ENCODE data around the gene LRRN2. TPM values are rescaled to one million over a fixed set of nuclear protein-coding genes. Genes with fewer than 3 reads are reported as not detected.
A peak's percentile ranks its signal among the peaks of the same experiment; 100 is the strongest.

Gene LRRN2
- total RNA-seq, result under 1 TPM in 2 of 4 donors, not detected in 2; 0.10 to 0.32 TPM

DNA sequence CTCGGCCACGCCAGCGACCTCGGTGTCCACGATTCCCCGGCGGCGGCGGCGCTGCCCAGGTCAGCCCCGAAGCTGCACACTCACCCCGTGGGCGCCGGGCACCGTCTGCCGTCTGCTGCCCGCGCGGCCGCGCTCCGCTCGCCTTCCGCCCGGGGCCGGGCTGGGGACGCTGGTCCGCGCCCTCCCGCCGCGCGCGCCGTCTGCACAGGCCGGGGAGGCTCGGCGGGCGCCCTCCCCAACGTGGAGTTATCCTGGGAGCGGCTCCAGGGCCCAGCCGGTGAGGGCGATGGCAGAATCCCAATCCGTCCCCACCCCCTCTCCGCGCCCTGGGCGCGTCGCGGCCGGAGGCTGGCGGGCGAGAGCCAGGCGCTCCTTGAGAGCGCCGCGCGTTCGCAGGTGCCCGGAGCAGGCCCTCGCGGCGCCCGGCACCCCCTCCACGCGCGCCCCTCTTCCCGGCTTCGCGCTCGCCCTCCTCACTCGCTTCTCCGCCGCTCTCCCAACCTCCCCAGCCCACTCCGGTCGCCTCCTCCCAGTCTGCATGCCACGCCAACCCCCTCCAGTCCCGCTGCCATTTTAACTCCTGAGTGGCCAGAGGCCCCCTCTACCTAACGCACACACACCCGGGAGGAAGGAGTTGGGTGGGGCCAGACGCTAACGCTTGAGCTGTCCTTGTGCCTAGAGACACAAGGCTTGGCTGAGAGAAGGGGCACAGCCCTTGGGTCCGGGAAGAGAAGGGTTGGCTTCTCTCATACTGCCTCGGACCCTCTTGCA lies at the start of gene LRRN2:
Gene LRRN2 (minus strand): TSS at position 503 of the 771 bp plus-strand sequence. CDS start 65,746 bp downstream, outside the sequence.
- intact Hi-C loops (cut with DNase I; ENCODE audit: low total_unique reads), result no loop called here
- 2 to 4% methylated on average over 27 to 40 of the region's 84 CpGs for WGBS, 2 donors
- TF ChIP-seq, protein P1, sequence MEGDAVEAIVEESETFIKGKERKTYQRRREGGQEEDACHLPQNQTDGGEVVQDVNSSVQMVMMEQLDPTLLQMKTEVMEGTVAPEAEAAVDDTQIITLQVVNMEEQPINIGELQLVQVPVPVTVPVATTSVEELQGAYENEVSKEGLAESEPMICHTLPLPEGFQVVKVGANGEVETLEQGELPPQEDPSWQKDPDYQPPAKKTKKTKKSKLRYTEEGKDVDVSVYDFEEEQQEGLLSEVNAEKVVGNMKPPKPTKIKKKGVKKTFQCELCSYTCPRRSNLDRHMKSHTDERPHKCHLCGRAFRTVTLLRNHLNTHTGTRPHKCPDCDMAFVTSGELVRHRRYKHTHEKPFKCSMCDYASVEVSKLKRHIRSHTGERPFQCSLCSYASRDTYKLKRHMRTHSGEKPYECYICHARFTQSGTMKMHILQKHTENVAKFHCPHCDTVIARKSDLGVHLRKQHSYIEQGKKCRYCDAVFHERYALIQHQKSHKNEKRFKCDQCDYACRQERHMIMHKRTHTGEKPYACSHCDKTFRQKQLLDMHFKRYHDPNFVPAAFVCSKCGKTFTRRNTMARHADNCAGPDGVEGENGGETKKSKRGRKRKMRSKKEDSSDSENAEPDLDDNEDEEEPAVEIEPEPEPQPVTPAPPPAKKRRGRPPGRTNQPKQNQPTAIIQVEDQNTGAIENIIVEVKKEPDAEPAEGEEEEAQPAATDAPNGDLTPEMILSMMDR (IDR thresholded peaks at IDR 0.05), result no peak
- no peak for TF ChIP-seq POLR2A (IDR thresholded peaks at IDR 0.05)
- no peak for DNase-seq (ENCODE audit: low spot score in 2 of 2)
- H3K4me3 ChIP-seq (ENCODE audit: low read depth, poor library complexity, severe bottlenecking), result no peak within 1 kb of the TSS

- peak in 1 of 2 donors; percentile 32 for DNase-seq (ENCODE audit: low spot score in 2 of 2)
- H3K4me3 ChIP-seq (ENCODE audit: low read depth, poor library complexity, severe bottlenecking), result no peak overlapping the region
- intact Hi-C loops (cut with DNase I; ENCODE audit: low total_unique reads), result no loop called here
- TF ChIP-seq POLR2A (IDR thresholded peaks at IDR 0.05), result no peak
- TF ChIP-seq, protein P1 (IDR thresholded peaks at IDR 0.05), result no peak
Measured at GRCh38 chr1:204735042-204735441, 49.5 kb upstream of the LRRN2 start.

DNA sequence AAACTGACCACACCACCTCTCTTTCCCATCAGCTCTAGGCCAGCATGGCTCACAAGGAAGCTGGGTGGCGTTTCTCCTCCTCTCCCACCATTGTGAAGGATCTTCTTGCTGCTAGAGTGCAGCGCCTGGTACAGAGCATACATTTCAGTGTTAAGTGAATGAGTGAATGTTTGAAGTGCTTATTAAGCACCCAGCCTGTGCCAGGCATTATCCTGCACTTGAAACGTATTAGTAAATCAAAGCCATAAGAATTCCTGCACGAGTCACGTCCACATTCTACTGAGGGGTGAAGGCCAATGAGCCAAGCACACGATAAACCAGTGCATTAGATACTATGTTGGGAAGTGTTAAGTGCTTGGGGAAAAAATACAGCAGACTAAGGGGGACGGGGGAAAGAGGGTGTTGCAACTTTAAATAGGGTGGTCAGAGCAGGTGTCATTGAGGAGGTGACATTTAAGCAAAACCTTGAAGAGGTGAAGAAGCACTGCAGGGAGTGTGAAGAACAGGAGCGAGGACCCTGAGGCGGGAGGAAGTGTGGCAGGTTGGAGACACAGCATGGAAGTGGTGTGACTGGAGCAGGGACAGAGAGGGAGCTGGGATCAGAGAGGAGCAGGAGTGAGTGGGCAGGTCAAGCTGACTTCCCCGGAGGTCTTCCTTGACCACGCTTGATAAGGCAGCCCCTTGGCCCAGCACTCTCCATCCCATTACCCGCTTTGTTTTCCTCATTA lies 48.5 kb upstream of the LRRN2 start:
- intact Hi-C loops (cut with DNase I; ENCODE audit: low total_unique reads), result no loop called here
- no peak overlapping the region for H3K4me3 ChIP-seq (ENCODE audit: low read depth, poor library complexity, severe bottlenecking)
- TF ChIP-seq POLR2A (IDR thresholded peaks at IDR 0.05), result no peak
- TF ChIP-seq, protein P1 (IDR thresholded peaks at IDR 0.05), result no peak
- DNase-seq (ENCODE audit: low spot score in 2 of 2), result peak in 1 of 2 donors; percentile 50
- 74 to 81% methylated on average over 12 of the region's 12 CpGs for WGBS, 2 donors

GRCh38 chr1:204733289-204733688 lies 47.8 kb upstream of the LRRN2 start:
- no peak overlapping the region for H3K4me3 ChIP-seq (ENCODE audit: low read depth, poor library complexity, severe bottlenecking)
- 60 to 63% methylated on average over 4 of the region's 4 CpGs for WGBS, 2 donors
- intact Hi-C loops (cut with DNase I; ENCODE audit: low total_unique reads), result no loop called here
- DNase-seq (ENCODE audit: low spot score in 2 of 2), result no peak
- TF ChIP-seq, protein P1 (IDR thresholded peaks at IDR 0.05), result no peak
- no peak for TF ChIP-seq POLR2A (IDR thresholded peaks at IDR 0.05)

GRCh38 chr1:204731985-204732575 lies 46.5 kb upstream of the LRRN2 start:
- intact Hi-C loops (cut with DNase I; ENCODE audit: low total_unique reads), result no loop called here
- no peak for TF ChIP-seq POLR2A (IDR thresholded peaks at IDR 0.05)
- TF ChIP-seq, protein P1 (IDR thresholded peaks at IDR 0.05), result no peak
- DNase-seq (ENCODE audit: low spot score in 2 of 2), result no peak
- WGBS, 2 donors, result 87 to 89% methylated on average over 5 of the region's 5 CpGs
- H3K4me3 ChIP-seq (ENCODE audit: low read depth, poor library complexity, severe bottlenecking), result no peak overlapping the region

Data from lower leg skin (tissue), 4 donors.